Loucy (cell line): ENCODE results near the gene KIF3C.
"Not testable (repeated sequence)": the region's sequence is repeated elsewhere in the genome, so short reads cannot be mapped to it uniquely, and the experiment has no call there.

Experiments
- CTCF ChIP-seq: fragments of 200-600 bp; sonication (generic); conservative IDR thresholded peaks from 2 replicates; pipeline ENCODE4 v1.5.1; 2014; ENCODE audit warnings: mild to moderate bottlenecking, antibody characterized with exemption, low read length
- EZH2phosphoT487 ChIP-seq: fragments of 200-600 bp; IDR thresholded peaks from 2 replicates; pipeline ENCODE4 v1.6.1; 2018; ENCODE audit warnings: antibody characterized with exemption, mild to moderate bottlenecking, moderate library complexity, borderline replicate concordance

GRCh38 chr2:25915944-25916772 lies 66.1 kb downstream of the KIF3C start:
- not testable (repeated sequence) for TF ChIP-seq CTCF, EZH2phosphoT487
